Peyer's patch (tissue), 4 donors: ENCODE measurements around the gene OR10C1. TPM values are rescaled to one million over a fixed set of nuclear protein-coding genes. Genes with fewer than 3 reads are reported as not detected.

Experiments
- DNase-seq, 3 donors: peaks; one replicate each; pipeline ENCODE4 v3.0.0-alpha.2; 2017 to 2019
- H3K27ac ChIP-seq, 4 donors: fragments of 200-600 bp; sonication (generic); one replicate each; pipeline ENCODE4 v1.5.1; 2016 to 2019
- H3K27me3 ChIP-seq, 2 donors: fragments of 200-600 bp; sonication (generic); one replicate each; pipeline ENCODE4 v1.5.1; 2019
- H3K36me3 ChIP-seq, 3 donors: fragments of 200-600 bp; sonication (generic); one replicate each; pipeline ENCODE4 v1.5.1; 2016 to 2019
- H3K4me1 ChIP-seq, 4 donors: fragments of 200-600 bp; sonication (generic); one replicate each; pipeline ENCODE4 v1.5.1; 2016 to 2019
- H3K4me3 ChIP-seq, 4 donors: fragments of 200-600 bp; sonication (generic); 1 replicate in 3 of 4; 2 replicates in 1 of 4; pipeline ENCODE4 v1.5.1; 2016 to 2019; ENCODE audit warnings: mild to moderate bottlenecking in 1 of 4
- H3K9me3 ChIP-seq, 4 donors: fragments of 200-600 bp; sonication (generic); one replicate each; pipeline ENCODE4 v1.5.1; 2016 to 2019; ENCODE audit warnings: mild to moderate bottlenecking in 1 of 4
- CTCF ChIP-seq, 6 experiments: fragments of 450-650 bp in 4 of 6; fragments of 200-600 bp in 2 of 6; sonication (generic) in 1 of 6; IDR thresholded peaks; one replicate each; pipeline ENCODE4 v1.5.1; 2017 to 2019; ENCODE audit warnings: antibody characterized with exemption in 6 of 6, mild to moderate bottlenecking in 3 of 6, moderate library complexity in 1 of 6
- POLR2A ChIP-seq, 2 donors: fragments of 450-650 bp; IDR thresholded peaks; one replicate each; pipeline ENCODE4 v1.5.1; 2017; ENCODE audit warnings: antibody characterized with exemption in 2 of 2, mild to moderate bottlenecking in 2 of 2, moderate library complexity in 2 of 2
- total RNA-seq, 4 donors: library from RNA; depleted of rRNA; stranded (reverse); fragments of >200 nt; gene quantifications; one replicate each; pipeline ENCODE4 v1.1.0, GENCODE V29; 2016

Gene OR10C1
- total RNA-seq, 4 donors from 2014 or later, result not detected

- Histone ChIP-seq H3K36me3 (no peaks in the 10 kb centered on the region), H3K4me3 (no peak overlapping the region), H3K27ac (no peak overlapping the region), H3K27me3 (no peaks in the 10 kb centered on the region), H3K4me1 (no peaks in the 10 kb centered on the region), H3K9me3 (no peaks in the 10 kb centered on the region)
- TF ChIP-seq CTCF (IDR thresholded peaks at IDR 0.05) (no peak), POLR2A (IDR thresholded peaks at IDR 0.05) (no peak)
- DNase-seq, result no peak
These were observed 8.6 kb downstream of the OR10C1 start for GRCh38 chr6:29447670-29448069.

GRCh38 chr6:29451471-29452193 lies 12.5 kb downstream of the OR10C1 start:
- DNase-seq, result no peak
- Histone ChIP-seq H3K4me1 (no peaks in the 10 kb centered on the region), H3K36me3 (no peaks in the 10 kb centered on the region), H3K4me3 (no peak overlapping the region), H3K27me3 (no peaks in the 10 kb centered on the region), H3K9me3 (no peaks in the 10 kb centered on the region), H3K27ac (no peak overlapping the region)
- TF ChIP-seq CTCF (IDR thresholded peaks at IDR 0.05) (no peak), POLR2A (IDR thresholded peaks at IDR 0.05) (no peak)

DNA sequence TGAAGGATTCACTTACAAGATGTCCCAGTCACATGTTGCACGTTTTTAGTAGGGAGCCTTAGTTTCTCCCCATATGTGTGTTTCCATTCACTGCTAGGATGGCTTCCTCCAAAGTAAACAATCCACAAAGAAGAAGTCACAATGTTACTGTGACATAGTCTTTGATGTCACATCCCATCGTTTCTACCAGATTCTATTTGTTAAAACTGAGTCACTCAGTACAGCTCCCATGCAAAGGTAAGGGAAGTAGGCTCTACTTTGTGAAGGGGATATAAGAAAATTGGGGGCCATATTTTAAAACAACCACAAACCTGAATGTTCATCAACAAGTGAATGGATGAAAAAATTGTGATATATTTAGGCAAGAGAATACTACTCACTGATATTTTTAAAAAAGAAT lies 17.9 kb downstream of the OR10C1 start, which contains the start of the genes OR11A1 and OR2H1:
OR11A1 (minus strand) TSS at position 101 of the 400 bp plus-strand sequence. CDS start 29,430 bp downstream, outside the sequence.
OR2H1 (plus strand) TSS at position 185 of the 400 bp plus-strand sequence. CDS start 4,615 bp downstream, outside the sequence.
- no peaks in the 10 kb centered on the region for H3K4me1 ChIP-seq
- H3K36me3 ChIP-seq, result no peaks in the 10 kb centered on the region
- no peak within 1 kb of the TSS for H3K27ac ChIP-seq
- H3K27me3 ChIP-seq, result no peaks in the 10 kb centered on the region
- H3K4me3 ChIP-seq, result no peak within 1 kb of the TSS
- TF ChIP-seq POLR2A (IDR thresholded peaks at IDR 0.05) (no peak), CTCF (IDR thresholded peaks at IDR 0.05) (no peak)
- DNase-seq, result no peak
- H3K9me3 ChIP-seq, result no peaks in the 10 kb centered on the region

GRCh38 chr6:29461021-29461814 lies 22.1 kb downstream of the OR10C1 start:
- H3K27me3 ChIP-seq, result no peaks in the 10 kb centered on the region
- no peak overlapping the region for H3K4me3 ChIP-seq
- H3K27ac ChIP-seq, result no peak overlapping the region
- H3K36me3 ChIP-seq, result no peaks in the 10 kb centered on the region
- no peak for TF ChIP-seq POLR2A (IDR thresholded peaks at IDR 0.05)
- no peak for TF ChIP-seq CTCF (IDR thresholded peaks at IDR 0.05)
- H3K9me3 ChIP-seq, result no peaks in the 10 kb centered on the region
- H3K4me1 ChIP-seq, result no peaks in the 10 kb centered on the region
- DNase-seq, result no peak

GRCh38 chr6:29462022-29462421 lies 22.9 kb downstream of the OR10C1 start:
- Histone ChIP-seq H3K27me3 (no peaks in the 10 kb centered on the region), H3K27ac (no peak overlapping the region), H3K4me1 (no peaks in the 10 kb centered on the region), H3K4me3 (no peak overlapping the region), H3K36me3 (no peaks in the 10 kb centered on the region), H3K9me3 (no peaks in the 10 kb centered on the region)
- no peak for DNase-seq
- TF ChIP-seq CTCF (IDR thresholded peaks at IDR 0.05), result no peak
